ENCODE data around the gene WNT8B. TPM values are rescaled to one million over a fixed set of nuclear protein-coding genes. Genes with fewer than 3 reads are reported as not detected.

WNT8B gene
- total and polyA plus RNA-seq, 2 of the 13 experiments (the other 11 are each of a cell fraction or from before 2014, with no cell fraction given) = 0.07 to 0.20 TPM

GRCh38 chr10:100483876-100484666, 21.3 kb downstream of the WNT8B start:
- 68% methylated on average over 4 of the region's 5 CpGs for WGBS (ENCODE audit: low lambda C conversion rate)
- H2AFZ ChIP-seq (ENCODE audit: low read length) = no peak overlapping the region
- no peaks in the 10 kb centered on the region; a peak in 1 of 5 replicates for H3K36me3 ChIP-seq (replicated peaks in 1 of 2; ENCODE audit: control insufficient read depth in 1 of 2, insufficient read depth in 2 of 2, low read length in 2 of 2)
- CTCF ChIA-PET (ENCODE audit: low intra/inter-chr PET ratio, low total read pairs) = interaction anchor here (1.8 kb wide), 1 partner anchor 35 kb away, joined by 8 read pairs; no protein-coding TSS in a partner anchor
- no peak overlapping the region for H3K9ac ChIP-seq (ENCODE audit: insufficient read depth, low read depth, low read length)
- H3K27me3 ChIP-seq (ENCODE audit: control insufficient read depth in 1 of 2, insufficient read depth in 2 of 2, low read length in 2 of 2) = peaks cover 2 to 10% of the 10 kb centered on the region in 2 experiments; a peak in 3 of 5 replicates
- peaks cover 10% of the 10 kb centered on the region; the same call in 1 of the 2 replicates for H3K4me1 ChIP-seq (ENCODE audit: insufficient read depth, low read length)
- H3K9me3 ChIP-seq (ENCODE audit: low read length) = no peaks in the 10 kb centered on the region
- no peak overlapping the region for H3K27ac ChIP-seq (ENCODE audit: extremely low read length, insufficient read depth, low read length)
- no peak overlapping the region for H3K4me3 ChIP-seq (replicated peaks in 1 of 3; ENCODE audit: insufficient read depth in 1 of 3, low read depth in 2 of 3, low read length in 3 of 3)
- DNase-seq (ENCODE audit: low spot score) = no peak
- POLR2A ChIA-PET = no interaction called here
- BruUV-seq (replicated peaks) = no TSS peak
- no peak for TF ChIP-seq ZNF124 (CRISPR knock-in tag; IDR thresholded peaks at IDR 0.05)
- TF ChIP-seq ZNF513 (CRISPR knock-in tag; conservative IDR thresholded peaks at IDR 0.05) = no peak
- TF ChIP-seq SCMH1 (CRISPR knock-in tag; IDR thresholded peaks at IDR 0.05; ENCODE audit: borderline replicate concordance) = no peak
- no peak for TF ChIP-seq ZNF367 (CRISPR knock-in tag; IDR thresholded peaks at IDR 0.05; ENCODE audit: borderline replicate concordance)
- no peak for TF ChIP-seq ZNF34 (CRISPR knock-in tag; IDR thresholded peaks at IDR 0.05; ENCODE audit: borderline replicate concordance)
- TF ChIP-seq NR3C1 (CRISPR knock-in tag; IDR thresholded peaks at IDR 0.05) = no peak
- no peak for TF ChIP-seq XRCC5 (optimal IDR thresholded peaks at IDR 0.05; ENCODE audit: low read length)
- intact Hi-C loops (cut with micrococcal nuclease; ENCODE audit: unreplicated experiment) (loop anchor here (5.0 kb wide), 1 partner anchor 33 kb away; the partner anchor contains the start of gene SEC31B), in situ Hi-C loops (cut with HindIII; ENCODE audit: extremely low pct_ligation_motif_present, low pct_unique_long_range_greater_than_20kb) (no loop called here)
- no peak for ATAC-seq
- no peak for FAIRE-seq
- H3K4me2 ChIP-seq (ENCODE audit: low read depth, low read length) = no peak overlapping the region
- H3K79me2 ChIP-seq (ENCODE audit: insufficient read depth, low read length) = no peaks in the 10 kb centered on the region
- no peaks in the 10 kb centered on the region for H4K20me1 ChIP-seq (ENCODE audit: insufficient read depth, low read length)

Data from HepG2 (cell line).